Measurements from ENCODE around the gene RIN3.

DNA sequence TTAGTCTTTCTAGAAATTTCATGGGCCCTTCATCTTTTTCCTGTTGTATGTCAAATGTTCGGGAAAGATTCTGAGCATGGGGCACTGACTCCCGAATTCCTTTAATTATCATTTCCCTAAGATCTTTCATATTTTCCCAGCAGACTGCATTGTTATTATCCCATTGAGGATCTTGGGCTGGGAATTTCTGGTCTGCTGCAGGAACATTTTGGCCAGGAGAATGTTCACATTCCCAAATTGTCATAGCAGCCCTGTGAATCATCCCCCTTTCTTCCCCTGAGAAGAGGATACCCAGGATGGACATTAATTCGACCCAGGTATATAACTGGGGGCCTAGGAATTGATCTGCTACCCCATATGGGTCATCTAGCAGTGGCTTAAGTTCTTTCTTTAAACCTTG lies 112.5 kb downstream of the RIN3 start:
- TF ChIP-seq, protein P1, sequence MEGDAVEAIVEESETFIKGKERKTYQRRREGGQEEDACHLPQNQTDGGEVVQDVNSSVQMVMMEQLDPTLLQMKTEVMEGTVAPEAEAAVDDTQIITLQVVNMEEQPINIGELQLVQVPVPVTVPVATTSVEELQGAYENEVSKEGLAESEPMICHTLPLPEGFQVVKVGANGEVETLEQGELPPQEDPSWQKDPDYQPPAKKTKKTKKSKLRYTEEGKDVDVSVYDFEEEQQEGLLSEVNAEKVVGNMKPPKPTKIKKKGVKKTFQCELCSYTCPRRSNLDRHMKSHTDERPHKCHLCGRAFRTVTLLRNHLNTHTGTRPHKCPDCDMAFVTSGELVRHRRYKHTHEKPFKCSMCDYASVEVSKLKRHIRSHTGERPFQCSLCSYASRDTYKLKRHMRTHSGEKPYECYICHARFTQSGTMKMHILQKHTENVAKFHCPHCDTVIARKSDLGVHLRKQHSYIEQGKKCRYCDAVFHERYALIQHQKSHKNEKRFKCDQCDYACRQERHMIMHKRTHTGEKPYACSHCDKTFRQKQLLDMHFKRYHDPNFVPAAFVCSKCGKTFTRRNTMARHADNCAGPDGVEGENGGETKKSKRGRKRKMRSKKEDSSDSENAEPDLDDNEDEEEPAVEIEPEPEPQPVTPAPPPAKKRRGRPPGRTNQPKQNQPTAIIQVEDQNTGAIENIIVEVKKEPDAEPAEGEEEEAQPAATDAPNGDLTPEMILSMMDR (IDR thresholded peaks at IDR 0.05), result no peak
- TF ChIP-seq POLR2A (IDR thresholded peaks at IDR 0.05), result no peak
